K562 (cell line): ENCODE data around the gene RUFY2. TPM values are rescaled to one million over a fixed set of nuclear protein-coding genes. Genes with fewer than 3 reads are reported as not detected.

ENCODE experiments used
- ATAC-seq: fragments of 200-7000 bp; cut with Tn5 transposase; 3 replicates; pipeline ENCODE4 v1.9.1; 2020; ENCODE audit warnings: moderate library complexity
- BruUV-seq: library from RNA; stranded (reverse); fragments of 400-500 nt; replicated peaks from 2 replicates; lab custom pipeline; 2021; lab: Mats Ljungman, UMichigan
- CTCF ChIA-PET: fragments of 300-600 bp; formaldehyde crosslinking; extraction: SDS; loops from one replicate; lab custom pipeline; 2021; ENCODE audit warnings: low intra/inter-chr PET ratio; lab: Yijun Ruan, JAX
- POLR2A ChIA-PET: fragments of 300-600, 350-650 bp; sonication (Branson Sonifier 250); formaldehyde crosslinking; extraction: SDS; loops from one replicate; lab custom pipeline; 2021; ENCODE audit warnings: antibody characterized with exemption, inconsistent platforms; lab: Yijun Ruan, JAX
- DNase-seq, 4 experiments: peaks; one replicate each; pipeline versions ENCODE4 v3.0.0 to v3.0.0-alpha.2; 2011 to 2018; ENCODE audit warnings: low spot score in 3 of 4, mixed read lengths in 3 of 4; ENCODE audit errors: extremely low read depth in 1 of 4
- FAIRE-seq: peaks from 2 replicates; lab custom pipeline; 2011; peaks lifted over from hg19 to GRCh38; lab: Jason Lieb, UNC
- H2AFZ ChIP-seq: 2 replicates; pipeline ENCODE4 v1.6.0; 2011; ENCODE audit warnings: low read depth, low read length, control low read depth, inconsistent platforms
- H3K27ac ChIP-seq: fragments of 200-600 bp; 3 replicates; pipeline ENCODE4 v1.8.0; 2011; ENCODE audit warnings: low read depth, mild to moderate bottlenecking, control low read depth, inconsistent platforms, low read length, moderate library complexity, mixed read lengths; ENCODE audit errors: extremely low read depth
- H3K27me3 ChIP-seq, 2 experiments: fragments of 300-600 bp in 1 of 2; 2 replicates in 1 of 2; 3 replicates in 1 of 2; pipeline versions ENCODE4 v1.6.0 to v1.8.0; 2011; ENCODE audit warnings: inconsistent platforms in 2 of 2, low read length in 2 of 2, mild to moderate bottlenecking in 1 of 2, mixed read lengths in 1 of 2, moderate library complexity in 1 of 2; ENCODE audit not compliant: control insufficient read depth in 2 of 2, insufficient read depth in 2 of 2
- H3K36me3 ChIP-seq: fragments of 300-600 bp; 3 replicates; pipeline ENCODE4 v1.8.0; 2011; ENCODE audit warnings: mild to moderate bottlenecking, low read length, inconsistent platforms; ENCODE audit not compliant: control insufficient read depth, insufficient read depth
- H3K4me1 ChIP-seq, 2 experiments: fragments of 200-600 bp in 1 of 2; replicated peaks in 1 of 2; 2 replicates in 1 of 2; 3 replicates in 1 of 2; pipeline versions ENCODE4 v1.5.1 to v1.8.0; 2011; ENCODE audit warnings: inconsistent platforms in 2 of 2, low read length in 2 of 2, mild to moderate bottlenecking in 1 of 2, mixed read lengths in 1 of 2, moderate library complexity in 1 of 2; ENCODE audit not compliant: control insufficient read depth in 2 of 2, insufficient read depth in 2 of 2
- H3K4me2 ChIP-seq: 2 replicates; pipeline ENCODE4 v1.6.1; 2011; ENCODE audit warnings: low read length, control low read depth, inconsistent platforms, mixed read lengths; ENCODE audit not compliant: insufficient read depth
- H3K4me3 ChIP-seq: fragments of 200-600 bp; sonication (generic), shearing (Covaris generic); 2 replicates; pipeline ENCODE4 v1.5.1; 2016; ENCODE audit warnings: control low read depth, inconsistent platforms
- H3K79me2 ChIP-seq: fragments of 200-600 bp; 3 replicates; pipeline ENCODE4 v1.8.0; 2011; ENCODE audit warnings: low read length, inconsistent platforms; ENCODE audit not compliant: control insufficient read depth, insufficient read depth
- H3K9ac ChIP-seq, 2 experiments: 2 replicates each; pipeline versions ENCODE4 v1.6.0 to v1.6.1; 2011; ENCODE audit warnings: low read depth in 2 of 2, low read length in 2 of 2, control low read depth in 1 of 2, inconsistent platforms in 1 of 2, mild to moderate bottlenecking in 1 of 2, mixed read lengths in 1 of 2; ENCODE audit not compliant: insufficient read depth in 1 of 2
- H3K9me1 ChIP-seq: one replicate; pipeline ENCODE4 v1.6.0; 2011; ENCODE audit warnings: inconsistent platforms, mild to moderate bottlenecking, low read length, moderate library complexity; ENCODE audit not compliant: control insufficient read depth, insufficient read depth
- H3K9me3 ChIP-seq: replicated peaks from 2 replicates; pipeline ENCODE4 v1.5.1; 2011; ENCODE audit warnings: low read depth, low read length, inconsistent platforms; ENCODE audit not compliant: control insufficient read depth, insufficient read depth
- H4K20me1 ChIP-seq: replicated peaks from 2 replicates; pipeline ENCODE4 v1.6.1; 2011; ENCODE audit warnings: low read length, inconsistent platforms, mixed read lengths; ENCODE audit not compliant: control insufficient read depth, insufficient read depth
- HMG20B ChIP-seq: fragments of 250-450 bp; sonication (Bioruptor Pico); IDR thresholded peaks from 2 replicates; pipeline ENCODE4 v1.5.0; 2021; ENCODE audit warnings: mild to moderate bottlenecking
- MTA1 ChIP-seq: fragments of 450-650 bp; IDR thresholded peaks from 2 replicates; pipeline ENCODE4 v1.6.1; 2017; ENCODE audit warnings: borderline replicate concordance
- MTA2 ChIP-seq: fragments of 450-650 bp; IDR thresholded peaks from 2 replicates; pipeline ENCODE4 v1.6.1; 2016; ENCODE audit warnings: low read depth
- OTX1 ChIP-seq: fragments of 450-650 bp; formaldehyde crosslinking; IDR thresholded peaks from 2 replicates; pipeline ENCODE4 v1.4.0; 2022; ENCODE audit warnings: mild to moderate bottlenecking
- RBM14 ChIP-seq: fragments of 200-400 bp; formaldehyde crosslinking; IDR thresholded peaks from 2 replicates; pipeline ENCODE4 v1.6.1; 2018; ENCODE audit warnings: low read depth, mild to moderate bottlenecking, low read length, moderate library complexity, borderline replicate concordance; ENCODE audit not compliant: insufficient read depth
- RCOR1 ChIP-seq, 2 experiments: IDR thresholded peaks; 2 replicates each; pipeline ENCODE4 v1.6.1; 2012; ENCODE audit warnings: low read depth in 2 of 2, low read length in 2 of 2, borderline replicate concordance in 1 of 2, improper control_type of control experiment in 1 of 2
- SMARCA4 ChIP-seq: fragments of 450-650 bp; IDR thresholded peaks from 2 replicates; pipeline ENCODE4 v1.6.1; 2016
- SOX6 ChIP-seq: fragments of 450-650 bp; IDR thresholded peaks from 2 replicates; pipeline ENCODE4 v1.6.1; 2014; ENCODE audit warnings: mild to moderate bottlenecking
- ZBTB26 ChIP-seq: fragments of 450-650 bp; formaldehyde crosslinking; IDR thresholded peaks from 2 replicates; pipeline ENCODE4 v1.4.0; 2022; ENCODE audit warnings: missing genetic modification characterization
- ZNF232 ChIP-seq: sonication (generic); formaldehyde crosslinking; IDR thresholded peaks from 2 replicates; pipeline ENCODE4 v1.8.0; 2022; ENCODE audit warnings: mild to moderate bottlenecking, missing genetic modification reagents
- WGBS: fragments of 100-300 bp; shearing (Covaris generic); methylation state at CpG from one replicate; pipeline ENCODE4 v1.1.6; 2016; ENCODE audit warnings: low coverage, mixed read lengths; ENCODE audit not compliant: insufficient coverage; ENCODE audit errors: missing lambda C conversion rate; 5-methylcytosine and 5-hydroxymethylcytosine counted together
- in situ Hi-C: fragments of 300-500 bp; cut with MboI; formaldehyde crosslinking; loops from 4 replicates; pipeline ENCODE4 v1.15.0; 2018; ENCODE audit warnings: inconsistent platforms, mixed read lengths
- intact Hi-C: fragments of 100-400 bp; cut with micrococcal nuclease; formaldehyde crosslinking; loops from 2 replicates; pipeline ENCODE4 v1.14.2; 2022
- polyA plus RNA-seq, 8 experiments: library from polyadenylated mRNA; depleted of rRNA in 4 of 8; stranded (reverse) in 5 of 8; unstranded in 3 of 8; fragments of >200 nt; fragmentation: Nextera tagmentation in 2 of 8; fragmentation: Illumina TruSeq in 1 of 8; extraction: Ambion mirVana in 2 of 8; extraction: Trizol in 1 of 8; gene quantifications; 2 replicates each; pipeline versions ENCODE4 v1.2.1 to v1.2.3, GENCODE V29; 2011 to 2014; ENCODE audit warnings: inconsistent platforms in 1 of 8, missing spikeins in 1 of 8
- total RNA-seq, 7 experiments: library from RNA; depleted of rRNA in 6 of 7; stranded (reverse); fragments of >200 nt in 6 of 7; fragmentation: Illumina TruSeq in 2 of 7; extraction: Trizol in 2 of 7; gene quantifications; 2 replicates each; pipeline versions ENCODE4 v1.2.1 to v1.2.3, GENCODE V29; 2011 to 2021; ENCODE audit warnings: low replicate concordance in 1 of 7
- TF ChIP-seq, protein P1 (sequence below): fragments of 250-450 bp; sonication (Bioruptor Pico); IDR thresholded peaks from 2 replicates; pipeline ENCODE4 v1.4.0; 2020; ENCODE audit warnings: mild to moderate bottlenecking, moderate library complexity
- TF ChIP-seq, protein P2 (sequence below), 2 experiments: fragments of 450-650 bp; IDR thresholded peaks; 2 replicates each; pipeline ENCODE4 v1.6.1; 2018; ENCODE audit warnings: mild to moderate bottlenecking in 2 of 2, low read depth in 1 of 2; ENCODE audit not compliant: partially characterized antibody in 2 of 2

The RUFY2 gene
- total and polyA plus RNA-seq, 9 of the 15 experiments (the other 6 are each of a cell fraction or from before 2014, with no cell fraction given): 3.7 to 20.1 (median 12.6) TPM

- H3K4me3 ChIP-seq: no peak overlapping the region
- peaks cover 14% of the 10 kb centered on the region for H4K20me1 ChIP-seq
- H3K9me1 ChIP-seq: no peaks in the 10 kb centered on the region
- H2AFZ ChIP-seq: no peak overlapping the region
- no TSS peak for BruUV-seq
- no peak overlapping the region for H3K4me2 ChIP-seq
- H3K9me3 ChIP-seq: no peaks in the 10 kb centered on the region
- H3K27ac ChIP-seq: no peak overlapping the region
- FAIRE-seq: no peak
- ATAC-seq: no peak
- H3K9ac ChIP-seq: no peak overlapping the region
- POLR2A ChIA-PET: interaction anchor here (0.7 to 1.3 kb wide), 2 partner anchors 13 to 37 kb away, joined by 3 to 6 read pairs; no protein-coding TSS in a partner anchor
- H3K79me2 ChIP-seq: peaks cover 29% of the 10 kb centered on the region
- no peaks in the 10 kb centered on the region for H3K27me3 ChIP-seq
- CTCF ChIA-PET: no interaction called here
- H3K4me1 ChIP-seq: peaks cover 14 to 22% of the 10 kb centered on the region in 2 experiments; a peak in 4 of 5 replicates
- intact Hi-C loops: loop anchor here (5.0 kb wide), 1 partner anchor 153 kb away; the partner anchor contains the start of gene TET1
- DNase-seq: no peak
- no peaks in the 10 kb centered on the region; the same call in 2 of the 3 replicates for H3K36me3 ChIP-seq
- 50% methylated on average over 2 of the region's 2 CpGs for WGBS
- in situ Hi-C loops: no loop called here
- TF ChIP-seq ZBTB26 (peak; percentile 64; the same call in 1 of the 2 replicates), HMG20B (no peak), RBM14 (no peak), MTA1 (peak; percentile 63; the same call in 1 of the 2 replicates), MTA2 (peak; percentile 19; the same call in 1 of the 2 replicates), RCOR1 (IDR thresholded peaks at IDR 0.05; ENCODE audit: borderline replicate concordance in 1 of 2, low read depth in 2 of 2, low read length in 2 of 2) (0 out of 4 replicates have a peak, but pooled peaks of 1 of the 2 experiments have one; percentile 8), ZNF232 (CRISPR knock-in tag) (no peak), SOX6 (peak; percentile 26; the same call in 1 of the 2 replicates), SMARCA4 (no peak), OTX1 (0 out of 2 replicates have a peak, but pooled peaks have one; percentile 13)
- TF ChIP-seq, protein P1, sequence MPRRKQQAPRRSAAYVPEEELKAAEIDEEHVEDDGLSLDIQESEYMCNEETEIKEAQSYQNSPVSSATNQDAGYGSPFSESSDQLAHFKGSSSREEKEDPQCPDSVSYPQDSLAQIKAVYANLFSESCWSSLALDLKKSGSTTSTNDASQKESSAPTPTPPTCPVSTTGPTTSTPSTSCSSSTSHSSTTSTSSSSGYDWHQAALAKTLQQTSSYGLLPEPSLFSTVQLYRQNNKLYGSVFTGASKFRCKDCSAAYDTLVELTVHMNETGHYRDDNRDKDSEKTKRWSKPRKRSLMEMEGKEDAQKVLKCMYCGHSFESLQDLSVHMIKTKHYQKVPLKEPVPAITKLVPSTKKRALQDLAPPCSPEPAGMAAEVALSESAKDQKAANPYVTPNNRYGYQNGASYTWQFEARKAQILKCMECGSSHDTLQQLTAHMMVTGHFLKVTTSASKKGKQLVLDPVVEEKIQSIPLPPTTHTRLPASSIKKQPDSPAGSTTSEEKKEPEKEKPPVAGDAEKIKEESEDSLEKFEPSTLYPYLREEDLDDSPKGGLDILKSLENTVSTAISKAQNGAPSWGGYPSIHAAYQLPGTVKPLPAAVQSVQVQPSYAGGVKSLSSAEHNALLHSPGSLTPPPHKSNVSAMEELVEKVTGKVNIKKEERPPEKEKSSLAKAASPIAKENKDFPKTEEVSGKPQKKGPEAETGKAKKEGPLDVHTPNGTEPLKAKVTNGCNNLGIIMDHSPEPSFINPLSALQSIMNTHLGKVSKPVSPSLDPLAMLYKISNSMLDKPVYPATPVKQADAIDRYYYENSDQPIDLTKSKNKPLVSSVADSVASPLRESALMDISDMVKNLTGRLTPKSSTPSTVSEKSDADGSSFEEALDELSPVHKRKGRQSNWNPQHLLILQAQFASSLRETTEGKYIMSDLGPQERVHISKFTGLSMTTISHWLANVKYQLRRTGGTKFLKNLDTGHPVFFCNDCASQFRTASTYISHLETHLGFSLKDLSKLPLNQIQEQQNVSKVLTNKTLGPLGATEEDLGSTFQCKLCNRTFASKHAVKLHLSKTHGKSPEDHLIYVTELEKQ (CRISPR knock-in tag): no peak
- TF ChIP-seq, protein P2, sequence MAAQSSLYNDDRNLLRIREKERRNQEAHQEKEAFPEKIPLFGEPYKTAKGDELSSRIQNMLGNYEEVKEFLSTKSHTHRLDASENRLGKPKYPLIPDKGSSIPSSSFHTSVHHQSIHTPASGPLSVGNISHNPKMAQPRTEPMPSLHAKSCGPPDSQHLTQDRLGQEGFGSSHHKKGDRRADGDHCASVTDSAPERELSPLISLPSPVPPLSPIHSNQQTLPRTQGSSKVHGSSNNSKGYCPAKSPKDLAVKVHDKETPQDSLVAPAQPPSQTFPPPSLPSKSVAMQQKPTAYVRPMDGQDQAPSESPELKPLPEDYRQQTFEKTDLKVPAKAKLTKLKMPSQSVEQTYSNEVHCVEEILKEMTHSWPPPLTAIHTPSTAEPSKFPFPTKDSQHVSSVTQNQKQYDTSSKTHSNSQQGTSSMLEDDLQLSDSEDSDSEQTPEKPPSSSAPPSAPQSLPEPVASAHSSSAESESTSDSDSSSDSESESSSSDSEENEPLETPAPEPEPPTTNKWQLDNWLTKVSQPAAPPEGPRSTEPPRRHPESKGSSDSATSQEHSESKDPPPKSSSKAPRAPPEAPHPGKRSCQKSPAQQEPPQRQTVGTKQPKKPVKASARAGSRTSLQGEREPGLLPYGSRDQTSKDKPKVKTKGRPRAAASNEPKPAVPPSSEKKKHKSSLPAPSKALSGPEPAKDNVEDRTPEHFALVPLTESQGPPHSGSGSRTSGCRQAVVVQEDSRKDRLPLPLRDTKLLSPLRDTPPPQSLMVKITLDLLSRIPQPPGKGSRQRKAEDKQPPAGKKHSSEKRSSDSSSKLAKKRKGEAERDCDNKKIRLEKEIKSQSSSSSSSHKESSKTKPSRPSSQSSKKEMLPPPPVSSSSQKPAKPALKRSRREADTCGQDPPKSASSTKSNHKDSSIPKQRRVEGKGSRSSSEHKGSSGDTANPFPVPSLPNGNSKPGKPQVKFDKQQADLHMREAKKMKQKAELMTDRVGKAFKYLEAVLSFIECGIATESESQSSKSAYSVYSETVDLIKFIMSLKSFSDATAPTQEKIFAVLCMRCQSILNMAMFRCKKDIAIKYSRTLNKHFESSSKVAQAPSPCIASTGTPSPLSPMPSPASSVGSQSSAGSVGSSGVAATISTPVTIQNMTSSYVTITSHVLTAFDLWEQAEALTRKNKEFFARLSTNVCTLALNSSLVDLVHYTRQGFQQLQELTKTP (IDR thresholded peaks at IDR 0.05; ENCODE audit: low read depth in 1 of 2, partially characterized antibody in 2 of 2): peak in 1 of 2 experiments; percentile 78
Observed at GRCh38 chr10:68408898-68409518, 1.9 kb upstream of the RUFY2 start.
